Middle frontal gyrus (tissue), 1 donor: ENCODE measurements around the gene WBP2.

ENCODE experiments used
- DNase-seq: peaks from one replicate; pipeline ENCODE4 v3.0.0-alpha.2; 2015; ENCODE audit warnings: low spot score; ENCODE audit errors: extremely low spot score

WBP2 gene

DNA sequence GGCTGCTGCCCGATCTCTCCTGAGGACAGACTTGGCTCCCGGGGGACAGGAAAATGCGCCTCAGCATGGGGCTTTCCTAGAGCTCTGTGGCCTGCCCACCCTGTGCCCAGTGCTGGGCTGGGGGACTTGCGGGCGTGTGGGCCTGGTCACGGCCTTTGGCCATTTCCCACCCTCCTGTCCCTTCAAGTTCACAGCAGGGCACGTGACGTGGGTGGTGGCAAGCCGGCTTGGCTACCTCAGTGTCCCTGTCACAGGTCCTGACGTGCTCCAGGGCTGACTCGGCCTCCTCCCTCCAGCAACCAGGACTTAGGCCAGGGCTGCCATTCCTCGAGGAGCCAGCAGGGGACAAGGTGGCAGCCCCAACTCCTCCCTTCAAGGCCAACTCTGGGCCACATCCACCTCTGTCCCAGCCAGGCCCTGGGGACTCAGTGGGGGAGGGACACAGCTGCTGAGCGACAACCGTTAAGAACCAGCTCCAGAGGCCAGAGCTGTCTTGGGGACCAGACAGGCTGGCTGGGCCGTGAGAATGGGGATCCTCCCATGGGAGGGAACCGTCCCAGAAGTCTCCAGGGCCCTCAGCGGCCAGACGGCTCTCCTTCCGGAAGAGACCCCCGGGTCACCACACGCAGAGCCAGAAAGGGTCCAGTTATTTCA, 9.9 kb downstream of the WBP2 start:
- no peak for DNase-seq

DNA sequence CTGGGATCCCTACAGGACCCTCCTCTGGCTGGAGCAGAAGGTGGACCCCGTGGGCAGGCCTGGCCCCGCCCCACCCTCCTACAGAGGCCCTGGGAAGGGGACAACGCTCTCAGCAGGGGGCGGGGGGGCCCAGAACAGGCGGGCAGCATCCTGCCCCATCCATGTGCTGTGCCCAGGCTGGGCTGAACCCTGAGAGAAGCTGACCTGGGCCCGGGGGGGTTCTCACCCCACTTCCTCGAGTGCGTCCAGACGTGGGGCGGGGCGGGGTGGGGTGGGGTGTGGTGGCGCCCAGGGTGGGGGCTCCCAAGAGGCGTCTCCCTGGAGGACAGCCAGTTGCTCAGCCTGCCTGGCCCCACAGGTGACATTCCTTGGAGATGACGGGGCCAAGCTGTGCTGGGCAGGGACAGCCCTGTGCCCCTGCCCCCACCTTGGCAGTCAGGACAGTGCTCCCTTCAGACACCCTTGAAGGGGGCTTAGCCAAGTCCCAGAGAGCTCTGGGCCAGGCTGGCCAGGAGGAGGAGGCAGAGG, 10.5 kb downstream of the WBP2 start:
- DNase-seq = no peak

DNA sequence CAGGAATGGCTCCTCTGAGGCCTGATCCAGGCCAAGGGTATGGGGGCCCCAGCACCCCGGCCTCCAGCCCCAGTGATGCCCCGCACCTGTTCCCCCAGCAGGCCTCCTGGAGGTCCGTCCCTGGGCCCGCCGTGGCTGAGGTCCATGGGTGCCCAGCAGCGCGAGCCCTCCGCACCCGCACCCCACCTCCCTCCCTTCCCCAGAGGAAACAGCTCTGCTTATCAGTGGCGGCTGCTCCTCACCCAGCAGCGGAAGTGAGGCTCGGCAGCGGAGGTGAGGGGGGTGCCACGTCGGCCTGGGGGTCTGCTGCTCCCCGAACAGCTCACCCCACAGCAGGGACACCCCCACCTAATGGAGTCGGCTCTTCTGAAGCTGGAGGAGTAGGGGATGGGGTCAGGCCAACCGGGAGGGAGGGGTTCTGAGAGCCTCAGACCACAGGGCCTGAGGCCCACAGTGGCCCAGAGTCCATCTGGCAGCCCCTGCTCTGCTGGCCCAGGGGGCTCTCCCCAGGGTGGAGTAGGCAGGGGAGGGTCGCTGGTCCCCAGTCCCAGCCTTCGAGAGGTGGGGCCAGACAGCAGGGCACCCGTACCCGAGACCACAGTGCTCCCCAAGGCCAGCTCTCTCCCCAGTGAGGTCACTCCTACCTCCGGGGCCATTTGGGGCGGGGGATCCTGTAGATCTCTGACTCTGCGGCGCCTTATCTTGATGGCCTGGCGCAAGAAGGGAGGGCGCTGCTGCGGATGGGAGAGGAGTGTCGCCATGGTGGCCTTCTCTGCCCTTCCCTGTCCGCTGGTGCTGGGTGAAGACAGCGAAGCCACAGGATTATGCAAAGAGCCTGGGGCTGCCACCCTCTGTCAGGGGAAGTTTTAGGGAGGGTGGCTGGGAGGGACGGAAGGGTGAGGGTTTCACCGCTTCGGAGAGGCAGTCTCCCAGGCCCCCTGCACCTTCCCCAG, 11.3 kb downstream of the WBP2 start, which contains the start of gene UNC13D:
UNC13D (minus strand) TSS at position 828 of the 953 bp plus-strand sequence; CDS start at position 761, 67 bp downstream.
- no peak for DNase-seq

DNA sequence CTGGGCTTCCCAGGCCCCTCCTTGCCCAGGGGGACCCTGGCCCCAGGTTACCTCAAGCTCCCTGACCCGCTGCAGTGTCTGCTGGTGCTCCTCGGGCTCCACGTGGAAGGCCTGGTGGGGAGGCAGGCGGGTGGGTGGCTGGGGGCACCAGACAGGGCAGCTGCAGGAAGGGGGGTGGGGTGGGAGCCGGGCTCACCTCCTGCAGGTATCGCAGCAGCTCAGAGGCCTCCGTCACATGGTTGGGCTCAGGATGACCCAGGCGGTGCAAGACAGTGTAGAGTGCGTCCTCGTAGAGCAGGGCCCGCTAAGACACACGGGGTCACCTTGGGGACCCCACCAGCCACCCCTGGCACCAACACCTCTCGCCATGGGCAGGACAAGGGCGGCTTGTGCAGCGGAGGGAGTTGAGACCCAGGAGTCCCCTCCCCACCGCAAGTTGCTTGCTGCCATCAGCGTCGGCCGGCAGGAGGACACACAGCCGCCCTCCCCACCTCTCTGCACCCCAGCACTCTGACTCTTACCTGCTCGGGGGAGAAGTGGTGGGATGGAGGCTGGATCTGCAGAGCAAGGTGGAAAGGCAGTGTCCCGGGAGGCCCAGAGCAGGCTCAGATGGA, 12.1 kb downstream of the WBP2 start:
- no peak for DNase-seq

DNA sequence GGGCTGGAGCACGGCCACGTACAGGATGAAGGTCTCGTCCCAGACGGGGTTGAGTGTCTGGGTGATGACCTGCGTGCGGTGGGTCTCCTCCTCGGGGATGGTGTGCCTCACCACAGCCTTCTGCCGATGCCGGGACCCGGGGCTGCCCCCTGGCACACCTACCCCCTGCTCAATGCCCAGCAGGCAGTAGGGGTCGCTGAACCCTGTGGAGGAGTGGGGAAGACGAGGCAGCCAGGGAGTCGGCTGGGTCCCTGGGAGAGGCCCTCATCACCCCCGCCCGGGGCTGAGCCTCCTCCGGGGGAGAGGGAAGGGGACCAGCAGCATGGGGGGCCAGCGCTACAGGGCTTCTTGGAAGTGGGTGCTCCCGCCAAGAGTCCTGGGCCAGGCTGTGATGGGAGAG, 12.7 kb downstream of the WBP2 start:
- no peak for DNase-seq

DNA sequence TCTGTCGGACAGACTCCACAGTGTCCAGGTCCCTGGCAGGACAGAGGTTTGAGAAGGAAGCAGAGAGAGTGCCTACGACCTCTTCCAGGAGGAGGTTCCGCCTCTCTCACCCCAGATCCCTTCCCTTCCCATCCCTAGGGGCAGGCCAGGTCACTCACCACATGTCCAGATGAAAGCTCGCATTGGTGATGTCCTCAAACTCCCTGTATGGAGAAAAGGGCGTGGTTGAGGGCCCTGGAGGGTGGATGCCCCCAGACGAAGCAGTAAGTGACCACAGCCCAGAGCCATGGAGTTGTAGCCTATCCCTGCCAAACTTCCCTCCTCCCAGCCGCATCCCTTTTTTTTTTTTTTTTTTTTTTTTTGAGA, 14.4 kb downstream of the WBP2 start:
- DNase-seq = no peak

DNA sequence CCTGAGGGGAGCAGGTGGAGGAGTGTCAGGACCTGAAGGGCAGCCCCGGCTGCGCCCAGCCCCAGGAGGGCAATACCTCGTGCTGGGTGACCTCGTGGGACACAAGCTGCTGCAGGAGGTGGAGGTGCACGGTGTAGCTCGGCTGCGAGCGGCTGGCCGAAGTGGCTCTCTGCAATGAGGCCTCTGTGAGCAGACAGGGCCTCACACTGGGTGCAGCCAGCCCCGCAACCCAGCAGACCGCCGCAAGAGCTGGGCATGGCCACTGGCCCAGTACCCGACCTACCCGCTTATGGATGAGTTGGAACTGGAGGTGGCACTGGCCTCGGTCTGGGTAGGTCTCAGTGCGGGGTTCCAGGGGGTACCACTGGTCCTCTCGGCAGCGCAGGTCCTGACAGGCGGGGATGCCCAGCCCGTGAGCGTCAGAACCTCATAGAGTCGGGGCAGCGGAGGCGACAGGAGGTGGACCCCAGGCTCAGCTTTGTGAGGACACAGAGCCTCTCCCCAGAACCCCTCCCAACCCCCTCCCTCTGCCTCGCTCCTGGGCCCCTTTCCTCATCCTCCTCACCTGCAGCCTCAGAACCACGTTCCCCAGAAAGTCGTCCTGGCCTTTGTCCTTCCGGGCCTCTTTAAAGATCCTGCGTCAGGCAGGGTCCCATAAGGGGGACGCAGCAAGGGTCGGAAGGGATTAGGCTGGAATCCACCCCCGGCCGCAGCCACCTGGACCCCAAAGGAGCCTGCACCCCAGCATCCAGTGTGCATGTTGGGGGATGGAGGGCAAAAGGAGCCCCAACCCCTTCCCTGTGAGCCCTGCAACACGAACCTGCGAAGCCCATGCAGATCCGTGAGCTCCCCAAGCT, 15.0 kb downstream of the WBP2 start:
- DNase-seq = no peak

DNA sequence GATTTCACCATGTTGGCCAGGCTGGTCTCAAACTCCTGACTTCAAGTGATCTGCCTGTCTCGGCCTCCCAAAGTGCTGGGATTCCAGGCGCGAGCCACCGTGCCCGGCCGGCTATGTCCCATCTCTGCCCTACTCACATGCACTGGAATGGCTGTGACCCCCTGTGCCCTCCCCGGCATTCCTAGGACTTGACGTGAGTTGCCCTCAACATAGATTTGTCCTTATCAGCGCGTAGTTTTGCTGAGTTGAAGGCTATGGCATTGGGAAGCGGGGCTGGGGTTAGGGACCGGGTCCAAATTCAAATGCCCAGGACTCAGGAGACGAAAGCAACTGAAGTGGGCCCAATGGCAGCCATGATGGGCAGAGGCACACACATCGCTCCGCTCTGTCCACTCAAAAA, 16.7 kb downstream of the WBP2 start:
- no peak for DNase-seq

DNA sequence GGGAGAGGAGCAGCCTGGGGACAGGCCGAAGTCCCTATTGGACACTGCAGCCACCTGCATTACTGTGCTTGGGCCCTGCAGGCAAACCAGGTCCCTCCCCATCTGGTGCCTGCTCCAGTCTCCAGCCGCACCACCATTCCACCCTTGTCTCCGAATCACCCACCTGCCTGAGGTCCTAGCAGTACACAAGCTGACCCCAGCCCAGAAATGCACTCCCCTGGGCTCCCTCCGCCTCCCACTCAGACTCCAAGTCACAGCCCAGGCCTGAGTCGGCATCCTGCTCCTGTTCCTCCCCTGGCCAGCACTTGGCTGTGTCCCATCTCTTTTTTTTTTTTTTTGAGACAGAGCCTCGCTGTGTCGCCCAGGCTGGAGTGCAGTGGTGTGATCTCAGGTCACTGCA, 17.2 kb downstream of the WBP2 start:
- DNase-seq = no peak

DNA sequence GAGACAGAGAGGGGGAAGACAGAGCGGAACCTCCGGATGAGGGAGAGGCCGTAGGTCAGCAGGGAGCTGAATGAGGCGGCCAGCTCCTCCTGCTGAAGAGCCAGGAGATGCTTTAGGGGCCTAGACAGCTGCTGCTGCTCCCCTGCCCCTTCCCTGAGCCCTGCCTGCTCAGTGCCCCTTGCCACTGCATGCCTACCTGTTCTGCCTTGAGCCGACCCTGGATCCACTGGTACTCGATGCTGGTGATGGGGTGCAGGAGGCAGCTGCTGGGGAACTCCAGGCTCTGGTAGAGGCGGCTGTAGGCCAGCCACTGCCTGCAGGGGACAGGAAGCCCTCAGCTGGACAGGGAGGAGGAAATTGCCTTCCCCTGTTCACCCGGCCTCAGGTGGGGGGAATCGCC, 18.5 kb downstream of the WBP2 start:
- no peak for DNase-seq

DNA sequence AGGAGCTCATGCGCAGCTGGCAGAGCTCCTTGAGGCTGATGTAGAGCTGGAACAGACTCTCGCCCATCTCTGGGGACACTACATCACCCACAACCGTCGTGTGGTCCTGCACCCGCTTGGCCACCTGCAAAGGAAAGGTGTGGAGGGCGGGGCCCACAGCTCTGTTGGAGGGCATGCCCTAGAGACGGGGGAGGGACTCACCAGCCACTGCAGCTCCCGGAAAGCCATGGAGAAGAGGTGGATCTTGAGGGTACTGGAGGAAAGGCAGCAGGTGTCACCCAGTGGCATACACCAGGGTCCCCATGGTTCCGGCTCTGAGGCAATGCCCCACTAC, 19.5 kb downstream of the WBP2 start:
- DNase-seq = no peak

DNA sequence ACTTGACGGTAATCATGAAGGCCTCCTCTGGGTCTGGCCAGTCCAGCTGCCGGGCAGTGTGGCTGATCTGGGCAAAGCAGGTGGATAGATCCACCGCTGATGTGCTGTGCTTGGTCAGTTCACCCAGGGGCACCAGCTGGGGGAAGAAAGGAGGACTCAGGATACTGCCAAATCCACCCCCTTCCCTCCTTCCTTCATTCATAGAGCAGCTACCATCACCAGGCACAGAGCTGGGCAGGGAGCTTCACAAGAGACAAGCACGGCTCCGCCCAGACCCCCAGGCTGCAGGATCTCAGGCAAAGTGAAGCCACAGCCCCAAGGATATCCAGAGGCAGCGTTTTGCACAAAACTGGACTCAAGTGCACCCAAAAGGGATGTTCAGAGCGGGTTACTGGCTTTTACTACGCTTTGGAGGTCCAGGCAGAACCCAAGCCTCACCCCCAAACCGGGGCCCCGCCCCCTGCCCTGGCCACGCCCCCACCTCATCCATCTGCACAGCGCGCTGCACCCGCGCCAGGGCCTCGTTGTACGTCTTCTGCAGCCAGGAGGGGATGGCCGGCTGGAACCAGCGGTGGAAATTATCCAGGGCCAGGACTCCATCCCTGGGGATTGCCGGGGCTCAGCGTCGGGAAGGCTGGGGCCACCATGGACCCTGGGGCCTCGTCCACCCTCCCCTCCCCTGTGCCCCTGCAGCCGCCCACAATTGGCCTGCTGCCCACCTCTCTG, 20.0 kb downstream of the WBP2 start:
- no peak for DNase-seq

DNA sequence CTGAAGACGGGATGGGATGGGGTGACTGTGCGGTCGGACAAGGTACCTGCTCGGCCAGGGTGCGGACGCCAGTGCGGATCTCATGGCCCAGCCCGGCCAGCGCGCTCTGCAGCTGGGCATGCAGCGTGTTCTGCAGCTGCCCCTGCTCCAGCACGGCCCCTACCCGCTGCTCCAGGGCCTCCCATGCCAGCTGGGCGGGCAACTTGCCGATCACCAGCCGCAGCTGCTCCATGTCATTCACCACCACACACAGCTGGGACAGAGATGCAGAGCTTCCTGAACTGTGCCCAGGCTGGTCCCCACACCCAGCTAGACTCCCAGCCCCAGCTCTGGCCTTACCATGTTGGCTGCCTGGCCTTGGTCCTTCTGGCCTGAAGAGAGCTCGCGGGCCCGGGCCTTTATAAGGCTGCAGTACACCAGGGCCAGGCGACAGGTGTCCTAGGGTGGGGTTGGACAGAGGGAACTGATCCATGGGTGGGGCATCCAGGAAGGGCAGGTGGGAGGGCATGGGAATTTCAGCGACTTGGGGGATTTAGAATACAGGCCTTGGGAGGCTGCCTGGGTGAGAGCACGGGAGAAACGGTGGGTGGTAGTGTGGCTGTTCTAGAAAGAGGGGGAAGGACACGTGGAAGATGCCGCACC, 20.7 kb downstream of the WBP2 start:
- DNase-seq = no peak

DNA sequence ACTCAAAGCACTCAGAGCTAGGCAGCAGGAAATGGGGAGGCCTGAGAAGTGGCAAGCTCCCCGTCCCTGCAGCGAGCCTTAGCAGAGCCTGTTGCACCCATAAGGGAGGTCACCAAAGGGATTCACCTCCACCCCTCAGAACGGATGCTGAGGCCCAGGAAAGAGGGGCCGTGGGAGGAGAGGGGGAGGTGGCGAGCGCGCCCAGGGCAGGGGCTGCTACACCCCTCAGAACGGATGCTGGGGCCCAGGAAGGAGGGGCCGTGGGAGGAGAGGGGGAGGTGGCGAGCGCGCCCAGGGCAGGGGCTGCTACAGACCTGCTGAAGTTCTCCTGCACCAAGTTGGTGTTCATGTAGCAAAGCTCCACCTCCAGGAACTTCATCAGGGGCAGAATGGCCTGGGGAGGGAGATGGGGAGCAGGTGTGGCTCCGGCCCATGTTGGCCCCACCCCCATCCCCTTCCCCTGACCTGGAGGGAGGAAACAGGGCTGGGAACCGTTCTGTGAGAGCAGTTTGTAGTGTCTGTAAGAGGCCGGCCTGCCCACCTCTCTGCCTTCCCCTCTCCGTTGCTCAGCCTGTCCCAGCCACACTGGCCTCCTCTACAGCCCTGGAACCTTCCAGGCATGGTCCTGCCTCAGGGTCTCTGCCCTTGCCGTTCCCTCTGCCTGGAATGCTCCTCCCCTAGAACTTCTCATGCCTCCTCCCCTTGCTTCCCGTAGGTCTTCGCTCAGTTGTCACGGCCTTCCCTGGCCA, 22.3 kb downstream of the WBP2 start:
- no peak for DNase-seq

DNA sequence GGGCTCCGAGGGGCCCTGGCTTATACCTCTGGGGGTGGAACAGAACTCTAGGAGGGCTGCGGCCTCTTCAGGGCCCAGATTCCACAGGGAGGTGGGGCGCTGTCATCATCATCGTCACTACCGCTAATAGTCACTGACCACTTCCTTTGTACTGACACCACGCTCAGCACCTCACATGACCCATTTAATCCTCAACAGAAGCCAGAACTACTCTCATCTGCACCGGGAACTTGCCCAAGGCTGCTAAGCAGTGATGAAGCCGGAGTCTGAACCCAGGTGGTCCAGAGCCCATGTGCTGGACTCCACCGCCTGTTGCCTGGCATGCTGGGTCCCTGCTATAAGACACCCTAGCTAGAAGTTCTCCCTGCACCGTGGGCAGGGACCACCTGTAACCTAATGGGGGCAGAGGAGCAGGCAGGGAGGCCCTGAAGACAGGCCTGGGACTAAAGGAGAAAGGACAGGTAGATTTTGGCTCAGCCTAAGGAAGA, 22.9 kb downstream of the WBP2 start:
- no peak for DNase-seq

DNA sequence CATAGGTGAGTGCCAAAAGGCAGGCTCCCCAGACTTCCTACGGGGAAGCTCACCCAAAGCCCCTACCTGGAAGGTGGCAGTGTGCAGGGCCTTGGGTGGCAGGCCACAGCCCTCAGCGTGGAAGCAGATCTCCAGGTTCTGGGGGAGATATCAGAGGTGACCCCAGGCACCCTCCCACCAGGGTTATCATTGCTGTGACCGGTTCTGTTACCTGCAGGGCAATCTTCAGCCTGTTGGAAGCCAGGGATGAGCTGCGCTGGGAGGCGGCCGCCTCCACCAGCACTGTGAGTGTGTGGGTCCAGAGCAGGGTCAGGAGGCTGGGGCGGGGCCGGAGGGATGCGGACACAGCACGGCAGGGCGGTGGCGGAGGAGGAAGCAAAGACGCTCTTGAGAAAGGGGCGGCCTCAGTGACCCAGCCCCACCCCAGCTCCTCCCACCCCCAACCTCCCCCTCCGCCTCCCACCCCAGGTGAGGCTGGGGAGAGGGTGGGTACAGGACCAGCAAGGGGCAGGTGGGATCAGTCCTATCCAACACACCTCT, 24.0 kb downstream of the WBP2 start:
- DNase-seq = no peak

DNA sequence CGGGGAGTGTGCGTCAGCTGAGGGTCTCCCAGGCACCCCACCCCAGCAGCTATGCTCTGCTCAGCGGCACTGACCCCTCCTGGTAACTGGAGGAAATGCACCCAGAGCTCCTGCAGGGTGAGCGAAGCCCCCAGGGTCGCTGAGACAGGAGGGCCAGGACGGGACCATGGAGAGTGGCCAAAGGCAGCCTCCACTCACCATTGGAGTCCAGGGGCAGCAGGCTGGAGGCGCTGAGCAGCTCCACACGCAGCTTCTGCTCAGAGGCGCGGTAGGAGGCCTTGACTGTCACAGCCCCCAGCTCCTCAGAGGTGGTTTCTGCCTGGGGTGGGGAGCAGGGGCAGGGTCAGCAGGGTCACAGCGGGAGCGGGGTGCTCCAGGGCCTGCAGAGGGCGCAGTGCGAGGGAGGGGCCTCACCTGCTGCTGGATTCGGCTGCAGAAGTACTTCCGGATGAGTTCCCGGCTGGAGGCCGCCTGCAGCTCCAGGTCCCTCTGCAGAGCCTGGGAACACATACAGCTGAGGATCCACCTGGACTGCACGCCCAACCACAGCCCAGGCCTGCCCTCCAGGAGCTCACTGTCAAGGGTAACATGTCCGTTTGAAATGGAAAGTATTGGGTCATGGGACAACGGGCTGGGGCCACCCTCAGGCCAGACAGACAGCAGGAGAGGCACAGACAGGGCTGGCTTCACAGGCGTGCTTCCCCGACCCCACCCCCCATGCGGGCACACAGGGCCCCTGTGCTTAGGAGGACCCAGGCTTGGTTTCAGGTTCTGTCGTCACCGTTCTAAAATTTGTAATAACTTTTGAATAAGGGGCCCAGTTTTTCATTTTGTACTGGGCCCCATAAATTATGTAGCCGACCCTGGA, 24.7 kb downstream of the WBP2 start:
- no peak for DNase-seq

DNA sequence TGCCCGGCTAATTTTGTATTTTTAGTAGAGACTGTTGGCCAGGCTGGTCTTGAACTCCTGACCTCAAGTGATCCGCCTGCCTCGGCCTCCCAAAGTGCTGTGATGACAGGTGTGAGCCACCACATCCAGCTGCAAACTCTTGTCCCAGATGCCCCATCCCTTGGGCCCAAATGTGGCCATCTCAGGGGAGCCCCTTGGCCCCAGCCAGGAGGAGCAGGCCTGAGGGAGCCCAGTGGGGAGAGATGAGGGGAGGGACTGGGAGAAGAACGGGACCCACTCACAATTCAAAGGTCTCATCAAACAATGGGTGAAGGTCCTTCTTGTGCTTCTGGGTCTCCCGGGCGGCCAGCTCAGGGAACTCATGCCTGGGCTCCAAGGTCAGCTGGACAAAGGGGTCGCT, 25.4 kb downstream of the WBP2 start:
- no peak for DNase-seq
